Measurements from ENCODE around the gene B9D1.

B9D1 gene

GRCh38 chr17:19316761-19317358, 45.7 kb downstream of the B9D1 start:
- DNase-seq (ENCODE audit: low read depth in 2 of 2): no peak
- H3K4me3 ChIP-seq (replicated peaks in 1 of 2; ENCODE audit: low read depth in 2 of 2, low read length in 2 of 2): no peak overlapping the region
- no peak for TF ChIP-seq CTCF (IDR thresholded peaks at IDR 0.05; ENCODE audit: low read depth, low read length)

GRCh38 chr17:19315104-19315503, 47.4 kb downstream of the B9D1 start:
- TF ChIP-seq CTCF (IDR thresholded peaks at IDR 0.05; ENCODE audit: low read depth, low read length): no peak
- DNase-seq (ENCODE audit: low read depth in 2 of 2): no peak

DNA sequence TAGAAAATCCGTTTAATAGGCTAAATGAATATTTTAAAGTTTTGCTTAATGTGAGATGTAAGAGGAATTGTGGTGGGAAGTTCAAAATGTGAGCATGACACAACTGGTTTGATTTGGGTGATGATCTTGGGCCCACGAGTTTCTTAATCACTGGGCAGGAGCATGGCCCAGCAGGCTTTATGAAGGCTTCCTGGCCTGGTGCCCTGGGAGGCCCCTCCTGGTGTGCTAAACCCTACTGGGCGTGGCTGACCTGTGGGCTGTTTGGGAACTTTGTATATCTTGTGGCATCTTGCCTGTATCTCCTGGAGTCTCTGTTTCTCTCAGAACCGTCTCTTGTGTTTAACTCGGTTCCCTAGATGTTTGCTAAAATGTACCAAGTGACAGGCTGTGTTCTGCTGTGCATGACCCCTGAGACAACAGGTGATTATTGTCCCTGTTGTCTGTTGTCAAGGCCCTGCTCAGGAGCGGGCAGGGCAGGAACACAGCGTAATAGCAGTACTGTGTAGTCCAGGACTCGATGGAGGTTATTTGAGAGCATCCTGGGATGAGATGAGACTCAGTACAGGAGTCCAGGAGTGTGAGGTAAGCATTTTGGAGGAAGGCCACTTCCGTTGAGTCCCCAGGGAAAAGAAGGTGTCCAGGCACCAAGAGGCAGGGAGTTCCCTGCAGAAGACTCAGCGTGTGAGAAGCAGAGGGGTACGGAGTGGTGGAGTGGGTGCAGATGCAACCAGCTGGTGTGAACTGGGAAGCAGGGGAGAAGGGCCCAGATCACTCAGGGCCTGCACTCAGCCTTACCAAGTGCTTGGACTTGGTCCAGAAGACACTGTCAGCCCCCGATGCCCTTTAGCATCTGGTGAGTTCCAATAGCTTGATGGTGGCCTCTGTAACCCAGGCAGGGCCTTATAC, 48.5 kb downstream of the B9D1 start:
- TF ChIP-seq CTCF (IDR thresholded peaks at IDR 0.05; ENCODE audit: low read depth, low read length): no peak
- DNase-seq (ENCODE audit: low read depth in 2 of 2): peak; percentile 26 to 64
- H3K4me3 ChIP-seq (replicated peaks in 1 of 2; ENCODE audit: low read depth in 2 of 2, low read length in 2 of 2): no peak overlapping the region

More at GRCh38 chr17:19315104-19315503, 47.4 kb downstream of the B9D1 start:
- H3K4me3 ChIP-seq (replicated peaks in 1 of 2; ENCODE audit: low read depth in 2 of 2, low read length in 2 of 2): no peak overlapping the region

GRCh38 chr17:19313066-19313745, 49.3 kb downstream of the B9D1 start:
- no peak for TF ChIP-seq CTCF (IDR thresholded peaks at IDR 0.05; ENCODE audit: low read depth, low read length)
- no peak for DNase-seq (ENCODE audit: low read depth in 2 of 2)
- no peak overlapping the region for H3K4me3 ChIP-seq (replicated peaks in 1 of 2; ENCODE audit: low read depth in 2 of 2, low read length in 2 of 2)

- no peak overlapping the region for H3K4me3 ChIP-seq (replicated peaks in 1 of 2; ENCODE audit: low read depth in 2 of 2, low read length in 2 of 2)
Observed at GRCh38 chr17:19312406-19312805, 50.1 kb downstream of the B9D1 start.

More at GRCh38 chr17:19312406-19312805, 50.1 kb downstream of the B9D1 start:
- no peak for TF ChIP-seq CTCF (IDR thresholded peaks at IDR 0.05; ENCODE audit: low read depth, low read length)
- no peak for DNase-seq (ENCODE audit: low read depth in 2 of 2)

All from cardiac fibroblast (primary cell).